B cell (primary cell): ENCODE measurements around the gene AIF1. TPM values are rescaled to one million over a fixed set of nuclear protein-coding genes. Genes with fewer than 3 reads are reported as not detected.
A peak's percentile ranks its signal among the peaks of the same experiment; 100 is the strongest.

ENCODE experiments used
- ATAC-seq: fragments of 200-7000 bp; cut with Tn5 transposase; one replicate; pipeline ENCODE4 v1.10.0; 2021; ENCODE audit warnings: low read depth, mild to moderate bottlenecking, moderate number of reproducible peaks, moderate library complexity
- CTCF ChIA-PET: fragments of 350-600 bp; sonication (Branson Sonifier 250); formaldehyde crosslinking; loops from one replicate; lab custom pipeline; 2021; ENCODE audit warnings: antibody characterized with exemption, inconsistent platforms; lab: Charles Lee
- POLR2A ChIA-PET: fragments of 350-600 bp; sonication (Branson Sonifier 250); formaldehyde crosslinking; loops from one replicate; lab custom pipeline; 2021; ENCODE audit warnings: antibody characterized with exemption; lab: Charles Lee
- DNase-seq: peaks from one replicate; pipeline ENCODE4 v3.0.0; 2013
- H2AFZ ChIP-seq: 2 replicates; pipeline ENCODE4 v1.6.1; 2012; ENCODE audit warnings: mild to moderate bottlenecking, low read depth, low read length; ENCODE audit not compliant: insufficient read depth, poor library complexity, severe bottlenecking
- H3K27ac ChIP-seq, 2 donors: 1 replicate in 1 of 2; 2 replicates in 1 of 2; pipeline ENCODE4 v1.5.1; 2012 to 2013; ENCODE audit warnings: low read length in 2 of 2, mild to moderate bottlenecking in 2 of 2, moderate library complexity in 1 of 2
- H3K27me3 ChIP-seq, 4 experiments: fragments of 200-600 bp in 1 of 4; sonication (generic) in 1 of 4; replicated peaks in 1 of 4; 1 replicate in 2 of 4; 2 replicates in 2 of 4; pipeline versions ENCODE4 v1.6.1 to v1.7.0; 2013 to 2016; ENCODE audit warnings: low read length in 3 of 4, mild to moderate bottlenecking in 2 of 4, mixed read lengths in 1 of 4, moderate library complexity in 1 of 4; ENCODE audit not compliant: insufficient read depth in 4 of 4, control insufficient read depth in 3 of 4; ENCODE audit errors: control extremely low read depth in 1 of 4
- H3K36me3 ChIP-seq, 2 experiments: replicated peaks in 1 of 2; 1 replicate in 1 of 2; 2 replicates in 1 of 2; pipeline versions ENCODE4 v1.6.1 to v1.7.1; 2013; ENCODE audit warnings: low read length in 1 of 2; ENCODE audit not compliant: insufficient read depth in 2 of 2, control insufficient read depth in 1 of 2; ENCODE audit errors: control extremely low read depth in 1 of 2, extremely low read depth in 1 of 2
- H3K4me1 ChIP-seq, 2 donors: fragments of 200-600 bp in 1 of 2; sonication (generic) in 1 of 2; 1 replicate in 1 of 2; 2 replicates in 1 of 2; pipeline versions ENCODE4 v1.5.1 to v1.6.1; 2013 to 2017; ENCODE audit warnings: low read length in 2 of 2; ENCODE audit not compliant: control insufficient read depth in 2 of 2, insufficient read depth in 2 of 2
- H3K4me2 ChIP-seq: replicated peaks from 2 replicates; pipeline ENCODE3; 2012; ENCODE audit warnings: mild to moderate bottlenecking, low read depth, low read length; ENCODE audit not compliant: poor library complexity, severe bottlenecking
- H3K4me3 ChIP-seq, 5 experiments: fragments of 200-600 bp in 1 of 5; sonication (generic) in 1 of 5; 1 replicate in 3 of 5; 2 replicates in 2 of 5; pipeline versions ENCODE4 v1.5.1 to v1.7.0; 2011 to 2016; ENCODE audit warnings: low read length in 4 of 5, mild to moderate bottlenecking in 4 of 5, low read depth in 2 of 5, control low read depth in 1 of 5, moderate library complexity in 1 of 5; ENCODE audit not compliant: insufficient read depth in 1 of 5; ENCODE audit errors: control extremely low read depth in 1 of 5, extremely low read depth in 1 of 5
- H3K79me2 ChIP-seq: fragments of 200-600 bp; sonication (generic); one replicate; pipeline ENCODE4 v1.6.0; 2016; ENCODE audit warnings: low read length; ENCODE audit not compliant: control insufficient read depth, insufficient read depth
- H3K9ac ChIP-seq: fragments of 200-600 bp; sonication (generic); 2 replicates; pipeline ENCODE4 v1.6.1; 2017; ENCODE audit warnings: mild to moderate bottlenecking, low read length, moderate library complexity
- H3K9me3 ChIP-seq, 3 donors: one replicate each; pipeline versions ENCODE4 v1.6.1 to v1.7.1; 2013; ENCODE audit warnings: low read length in 2 of 3; ENCODE audit not compliant: control insufficient read depth in 2 of 3, insufficient read depth in 1 of 3; ENCODE audit errors: control extremely low read depth in 1 of 3
- H4K20me1 ChIP-seq: 2 replicates; pipeline ENCODE4 v1.6.0; 2012; ENCODE audit warnings: mild to moderate bottlenecking, low read length; ENCODE audit not compliant: insufficient read depth, control insufficient read depth, poor library complexity, severe bottlenecking
- H3K27ac Mint-ChIP-seq: one replicate; pipeline ENCODE4 v1.8.0; 2021; ENCODE audit warnings: mixed read lengths
- H3K27me3 Mint-ChIP-seq: one replicate; pipeline ENCODE4 v1.8.0; 2021; ENCODE audit warnings: mixed read lengths
- H3K4me1 Mint-ChIP-seq: one replicate; pipeline ENCODE4 v1.8.0; 2021; ENCODE audit warnings: mixed read lengths
- H3K4me3 Mint-ChIP-seq: one replicate; pipeline ENCODE4 v1.8.0; 2021; ENCODE audit warnings: mixed read lengths
- H3K9me3 Mint-ChIP-seq: one replicate; pipeline ENCODE4 v1.8.0; 2022; ENCODE audit warnings: mixed read lengths; ENCODE audit not compliant: insufficient read depth
- EZH2 ChIP-seq: IDR thresholded peaks from 2 replicates; pipeline ENCODE4 v1.6.1; 2012; ENCODE audit warnings: borderline replicate concordance, low read depth, mild to moderate bottlenecking, moderate library complexity, low read length; ENCODE audit not compliant: insufficient read depth, poor library complexity, severe bottlenecking
- WGBS: methylation state at CpG from one replicate; pipeline ENCODE4 v1.1.5; 2013; ENCODE audit warnings: missing lambda C conversion rate; ENCODE audit not compliant: insufficient coverage; 5-methylcytosine and 5-hydroxymethylcytosine counted together
- intact Hi-C: fragments of 100-400 bp; cut with micrococcal nuclease; formaldehyde crosslinking; loops from one replicate; pipeline ENCODE4 v1.10.0; 2022
- polyA plus RNA-seq: library from polyadenylated mRNA; depleted of rRNA; stranded (reverse); fragments of >200 nt; gene quantifications from 2 replicates; pipeline ENCODE4 v1.2.3, GENCODE V29; 2012
- total RNA-seq, 2 donors: library from RNA; stranded (reverse); fragments of 120-200 nt in 1 of 2; gene quantifications; 1 replicate in 1 of 2; 2 replicates in 1 of 2; pipeline versions ENCODE4 v1.2.3 to v1.2.4, GENCODE V29; 2013 to 2022
- TF ChIP-seq, protein P1 (sequence below): fragments of 200-600 bp; IDR thresholded peaks from one replicate; pipeline ENCODE4 v1.8.0; 2022; ENCODE audit warnings: antibody characterized with exemption, mild to moderate bottlenecking

Gene AIF1
- total and polyA plus RNA-seq, 2 donors (not counting 1 experiment from before 2014, with no cell fraction given) = 1.3 to 7.5 TPM

DNA sequence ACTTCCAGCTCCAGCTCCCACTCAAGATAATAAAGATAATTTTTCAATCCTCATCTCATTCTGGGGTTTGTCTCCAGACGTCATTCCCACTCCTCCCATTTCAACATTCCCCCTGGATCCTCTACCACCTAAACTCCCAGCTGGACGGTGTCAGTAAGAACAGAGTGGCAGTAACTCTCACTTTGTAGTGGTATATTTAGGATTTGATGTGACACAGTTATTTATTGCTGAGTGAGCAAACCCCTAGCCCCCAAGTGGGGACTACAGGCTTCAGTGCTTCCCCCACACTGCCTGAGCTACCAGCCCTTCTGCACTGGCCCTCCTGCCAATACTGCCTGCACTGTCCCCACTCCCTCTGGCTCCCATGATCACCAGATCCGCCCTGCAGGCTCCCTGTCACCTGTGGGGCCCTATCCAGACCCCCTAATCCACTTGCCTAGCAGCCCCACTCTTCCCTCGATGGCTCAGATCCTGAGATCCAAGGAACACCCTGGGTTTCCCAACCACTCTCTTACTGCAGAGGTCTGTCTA lies 43.2 kb downstream of the AIF1 start:
- Mint-ChIP-seq H3K9me3 (no peaks in the 10 kb centered on the region), H3K4me3 (peak overlapping the region; percentile 94), H3K27me3 (no peaks in the 10 kb centered on the region), H3K4me1 (peaks cover 56% of the 10 kb centered on the region), H3K27ac (peak overlapping the region; percentile 65)
- H3K4me1 ChIP-seq = peaks cover 34 to 52% of the 10 kb centered on the region in 2 donors
- DNase-seq (no peak), ATAC-seq (no peak)
- no peak overlapping the region for H3K4me3 ChIP-seq
- POLR2A ChIA-PET = interaction anchor here (0.6 kb wide), 1 partner anchor 177 kb away, joined by 3 read pairs; no protein-coding TSS in a partner anchor
- H4K20me1 ChIP-seq = peaks cover 24% of the 10 kb centered on the region
- intact Hi-C loops = loop anchor here (10.0 kb wide), 1 partner anchor 1443 kb away; the partner anchor contains the start of gene TRIM26
- no peaks in the 10 kb centered on the region for H3K9me3 ChIP-seq
- TF ChIP-seq EZH2 = no peak
- TF ChIP-seq, protein P1, sequence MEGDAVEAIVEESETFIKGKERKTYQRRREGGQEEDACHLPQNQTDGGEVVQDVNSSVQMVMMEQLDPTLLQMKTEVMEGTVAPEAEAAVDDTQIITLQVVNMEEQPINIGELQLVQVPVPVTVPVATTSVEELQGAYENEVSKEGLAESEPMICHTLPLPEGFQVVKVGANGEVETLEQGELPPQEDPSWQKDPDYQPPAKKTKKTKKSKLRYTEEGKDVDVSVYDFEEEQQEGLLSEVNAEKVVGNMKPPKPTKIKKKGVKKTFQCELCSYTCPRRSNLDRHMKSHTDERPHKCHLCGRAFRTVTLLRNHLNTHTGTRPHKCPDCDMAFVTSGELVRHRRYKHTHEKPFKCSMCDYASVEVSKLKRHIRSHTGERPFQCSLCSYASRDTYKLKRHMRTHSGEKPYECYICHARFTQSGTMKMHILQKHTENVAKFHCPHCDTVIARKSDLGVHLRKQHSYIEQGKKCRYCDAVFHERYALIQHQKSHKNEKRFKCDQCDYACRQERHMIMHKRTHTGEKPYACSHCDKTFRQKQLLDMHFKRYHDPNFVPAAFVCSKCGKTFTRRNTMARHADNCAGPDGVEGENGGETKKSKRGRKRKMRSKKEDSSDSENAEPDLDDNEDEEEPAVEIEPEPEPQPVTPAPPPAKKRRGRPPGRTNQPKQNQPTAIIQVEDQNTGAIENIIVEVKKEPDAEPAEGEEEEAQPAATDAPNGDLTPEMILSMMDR = no peak
- CTCF ChIA-PET = interaction anchor here (1.1 kb wide), 1 partner anchor 60 kb away, joined by 4 read pairs; no protein-coding TSS in a partner anchor
- peaks cover 95% of the 10 kb centered on the region for H3K79me2 ChIP-seq
- peaks cover 0 to 38% of the 10 kb centered on the region in 2 experiments for H3K36me3 ChIP-seq
- no peak overlapping the region for H2AFZ ChIP-seq
- peak overlapping the region in 1 of 2 donors; percentile 40 for H3K27ac ChIP-seq
- WGBS = 100% methylated on average over 1 of the region's 4 CpGs
- H3K27me3 ChIP-seq = no peaks in the 10 kb centered on the region
- H3K4me2 ChIP-seq = peak overlapping the region; percentile 88
- H3K9ac ChIP-seq = no peak overlapping the region

DNA sequence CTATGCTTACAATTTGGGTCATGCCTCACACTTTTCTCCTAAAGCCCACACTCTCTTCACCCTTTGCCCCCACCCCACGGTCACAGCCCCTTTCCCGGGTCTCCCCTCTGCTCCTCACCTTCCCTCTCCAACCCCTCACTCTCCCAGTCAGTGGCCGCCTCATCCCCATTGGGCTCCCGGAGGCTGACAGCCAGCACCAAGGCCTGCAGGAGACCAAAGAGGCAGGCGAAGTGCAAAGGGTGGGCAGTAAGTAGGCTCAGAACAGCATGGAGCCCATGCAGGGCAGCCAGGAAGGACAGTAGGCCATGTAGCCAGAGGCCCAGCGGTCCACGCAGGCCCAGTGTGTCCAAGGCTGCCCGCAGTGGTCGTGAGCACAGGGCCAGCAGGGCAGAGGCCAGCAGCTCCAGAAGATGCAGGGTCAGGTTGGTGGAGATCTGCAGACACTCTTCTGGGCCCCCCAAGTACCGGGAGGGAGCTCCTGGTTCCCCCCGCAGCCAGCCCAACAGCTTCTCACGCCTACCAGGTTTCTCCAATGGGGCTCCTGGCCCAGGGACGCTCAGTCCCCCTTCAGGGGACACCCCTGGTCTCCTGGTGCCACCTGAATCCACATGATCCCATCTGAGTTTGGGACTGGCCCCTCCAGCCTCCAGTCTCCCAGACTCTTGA lies 44.1 kb downstream of the AIF1 start:
- peak overlapping the region in 4 of 5 experiments; percentile 63 to 98 (median 90) for H3K4me3 ChIP-seq
- ChIA-PET CTCF (no interaction called here), POLR2A (interaction anchor here (0.6 to 1.0 kb wide), 2 partner anchors 82 to 1044 kb away, joined by 3 to 7 read pairs; no protein-coding TSS in a partner anchor)
- no peak for ATAC-seq
- no peak for DNase-seq
- no peaks in the 10 kb centered on the region for H3K9me3 Mint-ChIP-seq
- WGBS = 94% methylated on average over 13 of the region's 13 CpGs
- H3K4me1 ChIP-seq = peaks cover 38 to 55% of the 10 kb centered on the region in 2 donors
- H3K9ac ChIP-seq = peak overlapping the region; percentile 87
- no peaks in the 10 kb centered on the region for H3K9me3 ChIP-seq
- H3K4me1 Mint-ChIP-seq = peaks cover 62% of the 10 kb centered on the region
- no peak overlapping the region for H2AFZ ChIP-seq
- H3K36me3 ChIP-seq = peaks cover 0 to 45% of the 10 kb centered on the region in 2 experiments
- peak overlapping the region; percentile 88 for H3K4me2 ChIP-seq
- TF ChIP-seq, protein P1 = no peak
- no peak for TF ChIP-seq EZH2
- H3K27me3 ChIP-seq = no peaks in the 10 kb centered on the region
- H3K79me2 ChIP-seq = peaks cover 95% of the 10 kb centered on the region
- H3K27me3 Mint-ChIP-seq = no peaks in the 10 kb centered on the region
- intact Hi-C loops = loop anchor here (10.0 kb wide), 1 partner anchor 1444 kb away; the partner anchor contains the start of gene TRIM26
- H4K20me1 ChIP-seq = peaks cover 24% of the 10 kb centered on the region
- peak overlapping the region; percentile 94 for H3K4me3 Mint-ChIP-seq
- peak overlapping the region; percentile 89 for H3K27ac Mint-ChIP-seq
- H3K27ac ChIP-seq = peak overlapping the region; percentile 50 to 77
